Placental pericyte (primary cell): ENCODE results near the gene AKR7A3. TPM values are rescaled to one million over a fixed set of nuclear protein-coding genes. Genes with fewer than 3 reads are reported as not detected.

ENCODE experiments used
- small RNA-seq: library from RNA; depleted of rRNA; stranded (forward); fragments of <200 nt; gene quantifications from one replicate; pipeline ENCODE3, GENCODE V24; 2012; ENCODE audit warnings: low replicate concordance
- total RNA-seq: library from RNA; depleted of rRNA; stranded (reverse); fragments of >200 nt; gene quantifications from 2 replicates; pipeline ENCODE4 v1.2.3, GENCODE V29; 2012

Gene AKR7A3
- 0.29 and 0.66 TPM in 2 replicates for total RNA-seq

GRCh38 chr1:19288324-19289241 is at the start of gene AKR7A3:
Gene AKR7A3, minus strand, starts transcription at chr1:19288770. Its CDS starts 61 bp downstream, at chr1:19288709.

GRCh38 chr1:19311931-19312781 is 23.6 kb upstream of the AKR7A3 start, which contains the start of the genes AKR7A2 and SLC66A1:
Gene AKR7A2, minus strand, starts transcription at chr1:19312144. Its CDS starts 20 bp downstream, at chr1:19312124.
Gene SLC66A1, plus strand, starts transcription at chr1:19312326. Its CDS starts 5,352 bp downstream, at chr1:19317678.

GRCh38 chr1:19251305-19252196 is 37.0 kb downstream of the AKR7A3 start, which contains the start of the genes EMC1 and MRTO4:
Gene EMC1, minus strand, starts transcription at chr1:19251524. Its CDS starts 15 bp downstream, at chr1:19251509.
Gene MRTO4, plus strand, starts transcription at chr1:19251805. Its CDS starts 31 bp downstream, at chr1:19251836.

Small RNA genes lying within 50 kb of the gene (small RNA-seq; reads per million reads assigned to genes)
- gene RNU6-1099P, result 0.10 reads per million

Other genes with a start within 250 kb of the AKR7A3 start
- 212 and 221 TPM in 2 replicates for gene UBR4, start 78.5 kb downstream of the AKR7A3 start, total RNA-seq
- 73.3 and 99.2 TPM in 2 replicates for gene EMC1, start 37.2 kb downstream of the AKR7A3 start, total RNA-seq
- gene MRTO4, start 37.0 kb downstream of the AKR7A3 start, total RNA-seq, result 17.9 and 46.4 TPM in 2 replicates
- gene AKR7A2, start 23.4 kb upstream of the AKR7A3 start, total RNA-seq, result 46.6 and 69.4 TPM in 2 replicates
- 28.9 and 53.4 TPM in 2 replicates for gene SLC66A1, start 23.6 kb upstream of the AKR7A3 start, total RNA-seq
- 201 and 250 TPM in 2 replicates for gene CAPZB, start 196.8 kb upstream of the AKR7A3 start, total RNA-seq